Pericardium fibroblast (primary cell): Measurements from ENCODE around the gene ARPC5L. TPM values are rescaled to one million over a fixed set of nuclear protein-coding genes. Genes with fewer than 3 reads are reported as not detected.

Source experiments
- total RNA-seq: library from RNA; depleted of rRNA; stranded (reverse); fragments of >200 nt; gene quantifications from 2 replicates; pipeline ENCODE4 v1.2.3, GENCODE V29; 2015

The ARPC5L gene
- 17.8 and 21.4 TPM in 2 replicates for total RNA-seq

GRCh38 chr9:124861342-124862229 lies at the start of gene ARPC5L, which contains the start of gene RPL35:
TSS of gene ARPC5L (plus strand) at chr9:124862130. CDS start at chr9:124869291, 7,161 bp downstream.
TSS of gene RPL35 (minus strand) at chr9:124861957. CDS start at chr9:124861912, 45 bp downstream.

GRCh38 chr9:124852829-124853531 lies 8.9 kb upstream of the ARPC5L start, which contains the start of gene WDR38:
TSS of gene WDR38 (plus strand) at chr9:124853460. CDS start at chr9:124853532, 72 bp downstream.

Other genes starting within 250 kb of the ARPC5L start
- gene NR6A1, start 90.8 kb upstream of the ARPC5L start, total RNA-seq, result 0.23 and 0.68 TPM in 2 replicates
- gene OLFML2A, start 85.0 kb upstream of the ARPC5L start, total RNA-seq, result 26.7 and 102 TPM in 2 replicates
- gene WDR38, start 8.7 kb upstream of the ARPC5L start, total RNA-seq, result not detected in 2 replicates
- gene RPL35, start 173 bp upstream of the ARPC5L start, total RNA-seq, result 2,504 and 3,286 TPM in 2 replicates
- 7.5 and 9.4 TPM in 2 replicates for gene GOLGA1, start 79.0 kb downstream of the ARPC5L start, total RNA-seq